ENCODE measurements around the gene TRIM66.

Gene TRIM66, protein sequence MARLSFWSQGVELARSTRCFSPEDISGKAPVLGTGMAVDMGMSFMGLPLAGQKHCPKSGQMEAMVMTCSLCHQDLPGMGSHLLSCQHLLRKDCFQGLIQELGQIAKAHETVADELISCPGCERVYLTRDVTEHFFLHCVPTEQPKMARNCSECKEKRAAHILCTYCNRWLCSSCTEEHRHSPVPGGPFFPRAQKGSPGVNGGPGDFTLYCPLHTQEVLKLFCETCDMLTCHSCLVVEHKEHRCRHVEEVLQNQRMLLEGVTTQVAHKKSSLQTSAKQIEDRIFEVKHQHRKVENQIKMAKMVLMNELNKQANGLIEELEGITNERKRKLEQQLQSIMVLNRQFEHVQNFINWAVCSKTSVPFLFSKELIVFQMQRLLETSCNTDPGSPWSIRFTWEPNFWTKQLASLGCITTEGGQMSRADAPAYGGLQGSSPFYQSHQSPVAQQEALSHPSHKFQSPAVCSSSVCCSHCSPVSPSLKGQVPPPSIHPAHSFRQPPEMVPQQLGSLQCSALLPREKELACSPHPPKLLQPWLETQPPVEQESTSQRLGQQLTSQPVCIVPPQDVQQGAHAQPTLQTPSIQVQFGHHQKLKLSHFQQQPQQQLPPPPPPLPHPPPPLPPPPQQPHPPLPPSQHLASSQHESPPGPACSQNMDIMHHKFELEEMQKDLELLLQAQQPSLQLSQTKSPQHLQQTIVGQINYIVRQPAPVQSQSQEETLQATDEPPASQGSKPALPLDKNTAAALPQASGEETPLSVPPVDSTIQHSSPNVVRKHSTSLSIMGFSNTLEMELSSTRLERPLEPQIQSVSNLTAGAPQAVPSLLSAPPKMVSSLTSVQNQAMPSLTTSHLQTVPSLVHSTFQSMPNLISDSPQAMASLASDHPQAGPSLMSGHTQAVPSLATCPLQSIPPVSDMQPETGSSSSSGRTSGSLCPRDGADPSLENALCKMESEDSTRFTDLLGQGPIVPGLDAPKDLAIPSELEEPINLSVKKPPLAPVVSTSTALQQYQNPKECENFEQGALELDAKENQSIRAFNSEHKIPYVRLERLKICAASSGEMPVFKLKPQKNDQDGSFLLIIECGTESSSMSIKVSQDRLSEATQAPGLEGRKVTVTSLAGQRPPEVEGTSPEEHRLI (N-terminal part only)

DNA sequence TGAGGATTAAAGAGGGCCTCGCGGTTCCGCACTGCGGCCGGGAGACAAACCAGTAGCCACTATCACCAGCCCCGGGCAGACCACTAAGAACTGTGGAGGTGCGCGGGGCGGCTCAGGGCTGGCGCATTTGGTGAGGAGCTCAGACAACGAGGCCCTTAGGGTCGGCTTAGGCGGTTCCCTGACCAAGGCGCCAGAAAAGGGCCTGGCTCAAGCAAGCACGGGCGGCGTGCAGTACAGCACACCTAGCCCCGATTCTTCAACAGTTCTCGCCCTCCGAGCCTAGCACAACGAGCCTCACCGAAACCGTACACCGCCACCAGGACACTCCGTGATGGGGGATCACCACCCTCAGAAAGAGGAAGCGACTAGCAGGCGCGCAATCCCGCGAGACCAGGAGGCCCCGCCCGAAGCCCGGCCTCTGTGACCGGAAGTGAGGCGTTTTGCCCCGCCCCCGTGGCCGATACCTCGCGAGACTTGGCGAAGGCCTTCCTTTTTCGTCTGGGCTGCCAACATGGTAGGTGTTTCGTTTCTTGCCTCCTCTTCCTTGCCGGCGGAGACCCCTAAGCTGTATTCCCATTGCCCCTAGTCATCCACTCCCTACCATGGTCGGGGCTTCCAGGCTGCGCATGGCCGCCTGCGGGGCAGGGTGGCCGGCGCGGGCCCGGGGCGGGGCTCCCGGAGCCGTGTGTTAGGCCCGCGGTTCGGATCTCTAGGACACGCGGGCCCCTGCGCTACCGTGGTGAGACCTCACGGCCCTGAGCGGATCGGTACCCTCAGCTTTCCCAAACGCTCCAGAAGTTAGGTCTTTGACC lies at the start of gene TRIM66, which contains the start of gene RPL27A:
TRIM66 (minus strand) TSS at position 363 of the 812 bp plus-strand sequence. CDS start 10,391 bp downstream, outside the sequence.
RPL27A (plus strand) TSS at position 490 of the 812 bp plus-strand sequence; CDS start at position 512, 22 bp downstream.
- peak; percentile 97 for DNase-seq

DNA sequence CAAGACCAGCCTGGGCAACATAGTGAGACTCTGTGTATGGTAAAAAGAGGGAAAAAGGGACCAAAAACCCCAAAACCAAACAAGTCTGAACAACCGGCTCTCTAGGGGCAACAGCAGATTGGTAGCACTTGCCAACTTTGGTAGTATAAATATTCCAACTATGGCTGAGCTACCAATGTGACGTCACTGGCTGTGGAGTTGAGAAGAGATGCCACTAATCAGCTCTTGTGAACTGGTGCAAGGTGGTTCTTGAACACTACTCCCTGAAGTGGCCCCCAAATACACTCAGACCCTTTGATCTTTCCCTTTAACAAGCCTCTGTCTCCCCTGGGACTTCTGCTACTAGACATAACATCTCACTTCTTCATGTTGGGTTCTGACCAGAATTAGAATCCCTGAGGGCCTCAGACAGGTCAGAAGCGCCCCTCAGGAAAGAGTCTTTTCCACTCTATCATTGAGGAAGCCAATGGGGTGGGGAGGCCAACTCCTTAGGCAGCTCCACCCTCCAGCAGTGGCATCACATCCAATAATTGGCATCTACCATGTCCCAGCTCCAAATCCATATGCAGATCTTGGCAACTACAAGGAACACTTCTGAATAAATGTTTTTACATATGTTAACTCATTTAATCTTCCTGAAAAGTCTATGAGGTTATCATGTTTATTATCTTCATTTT lies 49.3 kb upstream of the TRIM66 start:
- no peak for DNase-seq

DNA sequence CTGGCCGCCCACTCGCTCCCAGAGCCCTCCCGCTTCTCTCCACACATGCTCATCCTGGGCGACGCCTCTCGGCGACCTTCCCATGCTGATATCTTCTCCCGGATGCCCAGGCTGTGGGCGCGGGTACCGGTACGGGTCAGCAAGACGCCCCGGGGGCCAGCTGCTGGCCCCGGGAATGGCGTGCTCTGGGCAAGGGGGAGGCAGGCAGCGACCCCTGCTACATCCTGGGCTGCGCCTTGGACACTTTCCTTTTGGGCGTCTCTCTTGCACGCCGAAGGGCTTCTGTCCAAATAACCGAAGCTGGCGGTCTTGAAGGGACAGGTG lies 48.2 kb upstream of the TRIM66 start:
- DNase-seq, result no peak

DNA sequence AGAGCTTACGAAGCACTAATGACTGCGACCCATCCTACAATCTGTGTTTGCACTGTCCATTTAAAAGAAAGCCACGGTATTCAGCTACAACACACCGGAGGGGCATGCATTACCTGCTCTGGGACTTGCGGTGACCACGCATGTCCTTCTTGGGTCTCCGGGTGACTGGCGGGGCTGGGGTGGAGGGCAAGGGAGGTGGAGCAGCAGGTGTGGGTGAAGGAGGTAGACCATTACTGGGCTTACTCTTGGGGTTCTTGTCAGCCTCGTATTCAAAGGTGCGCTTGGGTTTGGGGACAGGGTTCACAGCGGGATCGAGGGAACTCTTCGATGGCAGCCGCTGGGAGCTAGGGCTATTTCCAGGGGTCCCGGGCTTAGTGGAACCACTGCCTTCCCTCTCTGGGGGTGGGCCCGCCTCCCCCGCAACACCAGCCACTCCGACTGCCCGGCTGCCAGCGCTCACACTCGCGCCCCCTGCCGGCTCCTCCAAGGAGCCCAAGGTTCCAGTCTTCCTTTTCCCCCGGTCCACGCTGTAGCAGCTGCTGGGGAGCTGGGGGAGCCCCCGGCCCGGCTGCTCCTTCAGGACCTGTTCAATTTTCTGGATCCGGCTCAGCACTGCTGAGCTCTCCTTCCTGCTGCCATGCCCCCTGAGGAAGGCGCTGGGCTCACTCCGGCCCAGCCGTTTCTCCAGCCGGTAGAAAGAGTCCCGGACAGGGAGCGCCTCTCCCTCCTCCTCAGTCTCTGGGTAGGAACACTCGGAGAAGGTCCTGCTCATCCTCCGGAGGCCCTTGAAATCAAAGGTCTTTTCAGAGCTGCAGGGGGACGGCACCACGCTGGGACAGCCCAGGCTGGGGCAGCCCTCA lies 47.6 kb upstream of the TRIM66 start:
- no peak for DNase-seq

DNA sequence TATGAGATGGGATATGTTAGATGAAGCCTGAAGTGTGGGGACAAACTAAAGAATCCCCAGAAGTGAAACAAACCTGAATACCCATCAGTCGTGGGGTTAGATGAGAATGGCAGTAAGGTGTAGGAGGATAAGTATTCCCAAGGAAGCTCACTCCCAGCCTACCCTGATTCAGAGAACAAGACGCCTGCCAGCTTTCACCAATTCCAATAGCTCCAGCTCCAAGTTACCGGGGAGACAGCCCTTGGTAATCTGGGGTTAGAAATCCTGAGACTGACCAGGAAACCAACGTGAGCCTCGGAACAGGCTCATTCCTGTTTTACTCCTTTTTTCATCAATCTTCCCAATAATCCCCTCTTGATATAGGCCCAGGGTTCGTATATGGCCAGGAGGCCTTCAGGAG lies 46.6 kb upstream of the TRIM66 start:
- DNase-seq, result no peak

DNA sequence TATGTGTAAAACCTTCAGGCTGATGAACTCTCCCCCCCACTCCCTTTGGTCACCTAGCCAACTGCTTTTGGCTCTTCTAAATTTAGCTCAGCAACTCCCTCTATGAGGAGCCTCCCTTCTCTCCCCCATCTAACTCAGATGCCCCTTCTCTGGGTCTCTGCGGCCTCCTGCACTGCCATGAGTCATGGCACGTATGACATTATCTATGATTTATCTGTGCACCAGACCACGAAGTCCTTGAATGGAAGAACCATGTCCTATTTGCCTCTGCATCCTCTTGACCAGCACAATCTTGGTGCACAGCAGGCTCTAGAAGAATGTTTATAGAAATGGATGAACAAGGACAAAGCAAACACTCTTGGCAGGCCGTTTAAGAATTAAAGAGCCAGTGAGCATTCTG lies 46.1 kb upstream of the TRIM66 start:
- DNase-seq, result peak; percentile 83

DNA sequence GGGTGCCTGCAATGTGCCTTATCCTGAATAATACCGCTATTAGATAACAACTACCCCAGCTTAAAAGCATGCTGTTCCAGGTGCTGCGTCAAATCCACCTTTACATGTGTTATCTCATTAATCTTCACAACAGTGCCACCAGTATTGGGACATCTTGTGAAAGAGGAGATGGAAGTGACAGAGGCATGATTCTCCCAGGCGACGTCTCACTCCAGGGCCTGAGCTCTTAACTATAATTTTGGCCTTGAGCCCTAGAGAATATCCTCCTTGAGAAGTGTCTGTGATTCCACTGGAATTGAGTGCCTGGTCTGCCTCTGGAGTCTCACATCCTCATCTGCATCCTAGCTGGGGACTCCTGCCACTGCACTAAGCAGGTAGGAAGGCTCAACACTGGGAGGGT lies 43.9 kb upstream of the TRIM66 start:
- no peak for DNase-seq

DNA sequence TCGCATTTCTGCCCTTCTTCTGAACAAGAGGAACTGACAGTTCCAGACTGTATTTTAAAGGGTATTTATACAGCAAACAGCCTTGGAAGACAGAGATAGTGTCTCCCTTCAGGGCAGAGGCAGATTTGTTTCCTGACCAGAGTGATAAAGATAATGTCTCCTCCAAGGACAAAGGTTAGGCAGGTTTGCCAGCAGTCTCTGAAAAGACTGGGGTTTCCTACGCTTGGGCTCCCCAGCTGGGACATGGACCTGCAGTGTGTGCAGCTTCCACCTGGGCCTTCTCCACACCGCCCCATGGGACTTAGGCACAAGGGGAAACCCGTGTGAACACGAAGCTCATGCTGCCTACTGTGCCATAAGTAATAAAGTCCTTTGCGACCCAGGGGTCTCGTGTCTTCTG lies 42.2 kb upstream of the TRIM66 start:
- no peak for DNase-seq

DNA sequence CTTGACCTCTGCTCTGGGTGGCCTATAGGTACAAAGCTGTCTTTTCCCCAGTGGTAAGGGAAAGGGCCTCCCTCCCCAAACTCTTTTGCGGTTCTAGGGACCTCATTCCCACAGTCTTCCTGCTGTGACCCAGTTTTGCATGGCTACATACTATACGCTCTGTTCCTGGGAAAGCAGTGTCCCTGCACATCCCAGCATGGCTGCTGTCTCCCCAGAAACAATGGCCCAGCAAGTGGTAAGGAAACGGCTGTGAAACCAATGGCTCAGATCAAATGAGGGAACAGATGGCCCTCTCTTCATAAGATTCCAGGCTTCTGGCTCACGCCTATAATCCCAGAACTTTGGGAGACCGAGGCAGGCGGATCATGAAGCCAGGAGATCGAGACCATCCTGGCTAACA lies 41.2 kb upstream of the TRIM66 start:
- DNase-seq, result no peak

DNA sequence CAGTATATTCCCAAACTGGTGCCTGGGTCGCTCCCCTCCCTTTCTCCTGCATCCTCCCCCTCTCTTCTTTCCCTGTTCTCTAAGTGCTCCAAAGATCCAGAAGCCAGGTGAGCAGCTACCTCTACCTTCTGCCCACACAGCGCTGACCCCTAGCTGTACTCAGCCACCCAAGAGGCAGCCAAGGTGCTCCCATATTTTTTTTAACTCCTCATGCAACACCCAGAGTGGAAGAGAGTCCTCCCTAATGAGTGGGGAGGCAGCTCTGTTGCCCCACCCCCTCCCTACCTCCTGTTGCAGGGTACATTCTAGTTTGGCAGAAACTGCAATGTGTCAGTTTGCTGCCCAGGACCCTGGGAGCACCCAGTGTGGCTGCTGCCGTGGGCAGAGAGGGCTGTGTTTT lies 40.3 kb upstream of the TRIM66 start:
- DNase-seq, result no peak

DNA sequence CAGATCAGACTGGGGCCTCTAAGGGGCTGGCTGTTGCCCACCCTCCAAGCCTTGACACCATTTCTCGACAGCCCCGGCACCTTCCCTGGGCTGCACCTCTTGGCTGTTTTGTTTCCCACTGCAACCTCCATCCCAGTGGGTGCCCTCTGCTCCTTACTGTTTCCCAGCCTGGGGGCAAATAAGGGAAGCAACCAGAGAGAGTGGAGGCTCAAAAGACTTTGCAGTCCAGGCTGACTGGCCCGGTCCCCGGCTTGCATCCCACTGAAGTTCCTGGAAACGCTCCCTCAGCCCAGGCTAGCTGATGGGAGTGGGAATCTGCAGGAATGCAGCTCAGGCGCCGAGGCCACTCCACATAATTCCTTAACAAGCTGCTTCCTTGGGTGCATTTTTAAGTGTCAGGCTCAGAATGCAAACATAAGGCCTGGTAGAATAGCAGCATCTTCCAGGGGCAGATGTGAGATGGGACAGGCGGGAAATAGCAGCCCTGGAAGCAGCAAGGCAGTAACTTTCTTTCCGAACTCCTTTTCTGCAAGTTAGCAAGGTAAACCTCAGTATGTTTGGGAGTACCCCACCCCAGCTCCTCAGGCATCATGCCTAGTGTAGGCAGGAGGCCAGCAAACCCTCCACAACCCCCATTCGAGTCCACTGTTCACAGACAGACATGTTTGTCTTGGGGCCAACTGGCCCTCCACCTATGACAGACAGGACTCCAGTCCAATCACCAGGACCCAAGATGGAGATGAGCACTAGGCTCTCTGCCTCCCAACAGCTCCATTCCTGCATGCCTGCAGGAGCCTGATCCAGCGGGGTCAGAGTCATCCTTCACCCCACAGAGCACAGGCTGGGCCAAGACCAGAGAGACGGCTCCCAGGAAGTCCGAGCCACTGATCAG lies 39.4 kb upstream of the TRIM66 start:
- peak; percentile 82 for DNase-seq

DNA sequence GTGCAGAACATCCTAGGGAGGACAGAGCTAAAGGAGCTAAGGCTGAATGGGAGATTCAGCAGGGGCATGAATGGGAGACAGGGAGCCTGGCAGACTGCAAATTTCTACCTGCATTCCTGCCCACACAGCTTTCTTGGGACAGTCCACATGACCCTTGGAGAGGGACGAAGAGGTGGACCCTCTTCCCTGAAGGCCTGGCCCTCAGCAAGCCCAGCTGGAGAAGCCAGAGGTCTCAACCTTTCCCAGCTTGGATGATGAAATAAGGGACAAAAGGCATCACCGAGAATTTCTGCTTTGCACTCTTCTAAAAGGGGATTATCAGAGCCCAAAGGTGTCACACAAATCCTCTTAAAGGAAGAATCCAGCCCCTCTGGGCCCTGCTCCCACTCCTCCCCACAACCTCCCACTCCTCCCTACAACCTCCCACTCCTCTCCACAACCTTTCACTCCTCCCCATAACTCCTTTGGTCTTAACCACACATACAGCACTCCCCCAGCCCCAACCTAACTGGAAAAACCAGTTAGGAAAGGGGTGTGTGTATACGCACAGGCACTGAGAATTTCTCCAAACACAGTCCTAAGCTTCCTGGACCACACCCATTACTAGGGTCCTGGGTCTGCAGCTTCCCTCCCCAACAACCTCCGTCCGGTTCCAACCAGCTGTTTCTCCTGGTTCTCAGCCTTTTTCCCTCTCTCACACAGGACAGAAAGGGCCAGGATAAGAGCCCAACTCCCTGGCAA lies 38.6 kb upstream of the TRIM66 start:
- DNase-seq, result no peak

DNA sequence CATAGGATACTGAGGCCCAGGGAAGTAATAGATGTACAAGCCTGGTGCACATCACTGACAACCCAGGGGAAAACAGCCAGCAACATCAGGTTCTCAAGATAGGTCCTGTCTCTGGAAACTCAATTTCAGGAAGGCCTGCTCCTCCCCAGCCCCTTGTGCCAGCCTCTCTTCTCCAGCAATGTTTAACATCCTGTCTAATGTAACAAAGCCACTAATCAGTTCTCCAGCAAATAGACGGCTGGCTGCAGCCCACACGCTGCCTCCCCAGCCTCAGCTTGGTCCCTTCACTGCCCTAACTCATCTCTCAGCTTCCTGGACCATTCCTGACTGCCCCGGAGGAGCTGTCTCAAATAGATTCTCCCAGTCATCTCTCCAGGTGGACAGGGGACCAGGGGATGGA lies 37.9 kb upstream of the TRIM66 start:
- DNase-seq, result peak; percentile 22

DNA sequence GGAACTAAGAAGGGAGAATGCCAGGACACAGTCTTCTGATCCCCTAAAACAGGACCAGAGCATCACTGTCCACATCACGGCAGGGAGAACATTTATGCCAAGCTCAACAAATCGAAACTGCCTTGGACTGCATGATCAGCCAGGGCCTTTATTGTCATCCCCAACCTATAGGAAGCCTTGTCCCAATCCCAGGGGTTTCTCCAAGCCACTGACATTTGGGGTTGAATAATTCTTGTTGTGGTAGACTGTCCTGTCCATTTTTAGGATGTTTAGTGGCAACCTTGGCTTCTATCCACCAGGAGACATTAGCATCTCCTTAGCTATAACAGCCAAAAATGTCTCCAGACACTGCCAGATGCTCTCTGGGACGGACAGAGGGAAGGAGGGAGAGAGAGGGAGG lies 37.3 kb upstream of the TRIM66 start:
- DNase-seq, result peak; percentile 80

DNA sequence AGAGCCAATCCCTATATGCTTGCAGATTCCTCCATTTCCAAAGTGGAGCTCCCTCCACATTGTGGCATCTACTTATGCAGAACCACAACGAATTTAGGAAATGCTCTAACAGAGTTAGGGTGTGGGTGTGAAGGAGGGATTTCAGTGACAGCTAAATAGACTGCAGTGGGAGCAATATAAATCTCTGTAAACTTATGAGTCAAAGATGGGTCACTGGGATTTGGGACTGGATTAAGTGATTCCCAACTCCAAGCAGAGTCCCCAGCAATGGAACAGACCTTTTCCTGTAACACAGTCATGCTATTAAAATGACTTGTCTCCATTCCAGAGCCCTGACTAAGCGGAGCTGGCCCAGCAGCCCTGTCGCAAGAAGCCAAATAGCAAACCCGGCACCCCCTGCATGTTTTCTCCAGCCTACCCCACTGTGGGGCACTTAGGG lies 36.8 kb upstream of the TRIM66 start:
- peak; percentile 98 for DNase-seq

DNA sequence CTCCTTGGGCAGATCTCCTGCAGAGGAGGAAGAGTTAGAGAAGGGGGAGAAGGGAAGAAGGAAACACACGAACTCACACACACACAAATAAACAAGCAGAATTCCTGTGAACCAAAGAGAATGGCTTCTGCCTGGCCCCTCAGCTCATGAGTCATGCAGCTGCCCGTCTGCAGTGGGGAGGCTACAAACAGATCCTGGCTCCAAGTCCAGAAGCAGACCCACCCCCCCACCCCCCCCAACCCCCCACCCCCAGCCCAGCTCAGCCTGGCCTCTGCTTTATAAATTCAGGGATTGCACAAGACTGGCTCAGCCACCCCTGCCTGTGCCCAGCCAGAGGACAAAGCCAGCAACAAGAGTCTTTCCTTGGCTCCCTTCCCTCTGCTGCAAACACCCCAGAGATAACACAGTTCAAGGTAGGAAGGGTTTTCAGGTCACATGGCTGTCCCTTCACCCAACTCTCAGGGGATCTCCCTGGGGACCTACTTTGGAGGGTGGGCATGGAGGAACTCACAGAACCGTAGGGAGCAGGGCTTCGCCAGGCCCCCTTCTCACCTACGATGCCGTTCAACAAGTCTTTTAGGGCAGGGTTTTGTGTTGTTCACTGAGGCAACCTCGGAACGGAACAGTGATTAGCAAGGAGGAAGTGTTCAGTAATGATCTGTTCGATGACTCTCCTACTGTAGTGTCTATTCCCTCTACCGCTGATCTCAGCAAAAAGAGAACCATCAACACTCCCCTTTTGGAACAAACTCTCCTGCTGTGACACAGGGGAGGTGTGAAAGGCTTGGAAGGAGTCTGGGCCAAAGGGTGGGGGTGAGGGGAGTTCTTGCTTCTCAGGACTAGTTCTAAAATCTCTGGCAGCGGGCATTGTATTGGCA lies 35.6 kb upstream of the TRIM66 start:
- peak; percentile 95 for DNase-seq

DNA sequence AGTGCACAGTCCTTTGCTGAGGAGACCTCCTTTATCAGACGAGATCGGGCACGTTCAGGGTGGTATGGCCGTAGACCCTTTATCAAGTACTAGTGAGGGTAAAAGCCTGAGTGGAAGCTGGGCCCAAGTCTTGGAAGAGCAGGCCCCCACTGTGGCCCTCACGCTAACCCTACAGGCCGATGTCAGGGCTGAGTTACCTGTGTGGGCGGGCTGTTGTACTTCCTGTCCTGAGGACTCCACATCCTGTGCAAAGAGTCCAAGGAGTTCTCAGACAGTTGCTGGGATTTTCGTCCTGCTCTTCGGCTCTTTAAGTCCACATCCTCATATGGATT lies 35.0 kb upstream of the TRIM66 start:
- no peak for DNase-seq

DNA sequence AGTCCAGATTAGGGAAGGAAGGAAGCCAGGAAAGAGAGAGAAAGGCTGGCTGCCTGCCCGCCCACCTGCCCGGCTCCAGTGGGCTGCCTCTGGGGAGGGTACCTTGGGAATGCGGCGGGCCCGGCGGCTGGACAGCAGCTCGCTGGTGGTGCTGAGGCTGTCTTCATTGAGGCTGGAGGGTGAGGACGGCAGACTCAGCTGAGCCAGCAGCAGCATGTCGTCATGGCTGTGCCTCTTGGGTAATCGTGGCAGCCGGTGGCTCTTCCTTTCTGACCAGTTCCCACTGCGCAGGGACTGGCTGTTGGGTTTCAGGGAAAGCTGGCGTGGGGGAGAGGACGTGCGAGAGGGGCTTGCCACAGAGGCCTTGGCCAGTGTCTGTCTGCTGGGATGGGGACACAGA lies 33.0 kb upstream of the TRIM66 start:
- DNase-seq, result no peak

All from fibroblast of upper back skin (primary cell).